ENCODE data around the gene CR1.
A peak's percentile ranks its signal among the peaks of the same experiment; 100 is the strongest.
"Not testable (repeated sequence)": the region's sequence is repeated elsewhere in the genome, so short reads cannot be mapped to it uniquely, and the experiment has no call there.

CR1 gene

DNA sequence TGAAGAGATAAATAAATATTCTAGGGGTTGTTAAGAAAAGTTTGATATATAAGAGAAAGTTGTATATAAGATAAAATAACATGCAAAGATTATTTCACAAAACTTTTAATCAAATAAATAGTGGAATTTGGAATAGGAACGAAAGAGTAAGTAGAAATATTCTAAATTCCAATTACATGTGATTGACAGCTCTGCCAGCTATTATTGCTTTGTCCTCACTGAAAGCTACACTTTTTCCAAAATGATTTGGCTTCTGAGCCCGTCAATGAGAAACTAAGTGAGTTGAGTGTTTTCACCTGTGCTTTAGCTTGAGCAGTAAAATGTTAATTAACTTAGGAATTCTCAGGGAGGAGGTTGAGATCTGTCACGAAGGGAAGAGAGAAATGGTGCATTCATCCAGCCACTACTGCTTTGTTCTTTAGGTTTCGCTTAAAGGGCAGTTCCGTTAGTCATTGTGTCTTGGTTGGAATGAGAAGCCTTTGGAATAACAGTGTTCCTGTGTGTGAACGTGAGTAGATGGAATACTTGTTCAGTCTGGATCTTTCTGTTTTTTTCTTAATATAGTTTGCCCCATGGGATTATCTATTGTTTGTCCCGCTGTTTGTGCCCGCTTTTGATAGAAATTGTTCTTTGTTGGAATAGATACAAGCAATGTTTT lies 85.7 kb downstream of the CR1 start:
- no peak for DNase-seq (ENCODE audit: low spot score)

DNA sequence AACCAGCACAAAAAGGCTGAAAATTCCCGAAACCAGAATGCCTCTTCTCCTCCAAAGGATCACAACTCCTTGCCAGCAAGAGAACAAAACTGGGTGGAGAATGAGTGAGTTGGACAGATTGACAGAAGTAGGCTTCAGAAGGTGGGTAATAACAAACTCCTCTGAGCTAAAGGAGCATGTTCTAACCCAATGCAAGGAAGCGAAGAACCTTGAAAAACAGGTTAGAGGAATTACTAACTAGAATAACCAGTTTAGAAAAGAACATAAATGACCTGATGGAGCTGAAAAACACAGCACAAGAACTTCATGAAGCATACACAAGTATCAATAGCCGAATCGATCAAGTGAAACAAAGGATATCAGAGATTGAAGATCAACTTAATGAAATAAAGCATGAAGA lies 93.5 kb downstream of the CR1 start:
- not testable (repeated sequence) for DNase-seq (ENCODE audit: low spot score)

GRCh38 chr1:207591205-207591604 lies 95.2 kb downstream of the CR1 start:
- DNase-seq (ENCODE audit: low spot score), result not testable (repeated sequence)

- DNase-seq (ENCODE audit: low spot score), result not testable (repeated sequence)
These were observed 98.1 kb downstream of the CR1 start for GRCh38 chr1:207594095-207594494.

GRCh38 chr1:207603777-207604176 lies 107.8 kb downstream of the CR1 start:
- DNase-seq (ENCODE audit: low spot score), result no peak

- DNase-seq (ENCODE audit: low spot score), result no peak
These were observed 109.7 kb downstream of the CR1 start for GRCh38 chr1:207605444-207606361.

DNA sequence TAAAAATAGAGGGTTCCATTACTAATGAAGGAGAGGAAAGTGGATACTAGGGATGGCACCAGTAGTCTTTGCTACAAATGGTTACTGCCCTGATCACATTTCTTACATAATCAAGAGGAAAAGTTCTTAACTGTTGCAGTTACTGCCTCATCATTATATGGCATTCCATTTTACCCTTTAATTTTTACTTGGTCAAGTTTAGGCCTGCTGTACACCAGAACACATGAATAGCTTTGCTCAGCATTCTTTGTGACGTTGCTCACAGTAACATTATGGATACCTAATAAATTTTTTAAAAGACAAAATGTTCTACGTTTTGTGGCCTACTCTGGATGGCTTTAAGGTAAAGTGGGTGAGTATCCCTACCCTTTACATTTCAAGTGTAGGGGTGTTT lies 110.4 kb downstream of the CR1 start:
- DNase-seq (ENCODE audit: low spot score), result no peak

DNA sequence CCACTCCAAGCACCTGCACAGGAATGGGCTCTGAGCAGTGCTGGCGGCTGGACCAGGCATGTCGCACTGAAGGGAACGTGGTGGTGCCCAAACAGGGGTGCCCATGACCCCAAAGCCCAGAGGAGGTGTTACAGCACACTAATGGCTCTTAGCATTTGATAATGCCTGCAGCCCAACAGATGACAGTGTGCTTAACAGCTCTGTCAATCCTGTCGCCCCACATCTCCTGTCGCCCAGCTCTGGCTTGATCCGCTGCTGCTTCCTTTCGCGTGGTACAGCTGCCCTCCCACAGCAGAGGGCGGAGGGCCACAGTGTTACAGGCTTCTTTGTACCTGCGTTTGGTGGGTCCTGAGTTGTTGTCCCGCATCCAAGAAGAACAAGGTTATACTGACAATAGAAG lies 116.8 kb downstream of the CR1 start:
- DNase-seq (ENCODE audit: low spot score), result no peak

GRCh38 chr1:207619871-207620542 lies 124.0 kb downstream of the CR1 start:
- DNase-seq (ENCODE audit: low spot score), result peak; percentile 30

DNA sequence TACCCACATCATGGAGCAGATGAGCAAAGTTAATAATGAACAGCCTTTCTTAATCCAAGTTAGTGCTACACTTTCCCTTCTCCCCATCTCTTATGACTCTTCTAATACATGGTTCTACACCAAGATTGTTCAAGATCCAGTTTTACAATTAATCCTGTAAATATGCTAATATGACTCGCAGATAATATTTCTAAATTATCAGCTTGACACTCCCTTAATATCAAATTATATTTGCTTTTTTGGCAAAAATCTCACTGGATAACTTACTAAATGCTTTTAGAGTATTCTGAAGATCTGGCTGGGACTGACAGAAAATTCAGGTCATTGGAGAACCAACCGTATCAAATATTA lies 124.6 kb downstream of the CR1 start:
- DNase-seq (ENCODE audit: low spot score), result no peak

- DNase-seq (ENCODE audit: low spot score), result not testable (repeated sequence)
These were observed 129.6 kb downstream of the CR1 start for GRCh38 chr1:207625504-207626071.

- DNase-seq (ENCODE audit: low spot score), result no peak
These were observed 131.0 kb downstream of the CR1 start for GRCh38 chr1:207626972-207627337.

DNA sequence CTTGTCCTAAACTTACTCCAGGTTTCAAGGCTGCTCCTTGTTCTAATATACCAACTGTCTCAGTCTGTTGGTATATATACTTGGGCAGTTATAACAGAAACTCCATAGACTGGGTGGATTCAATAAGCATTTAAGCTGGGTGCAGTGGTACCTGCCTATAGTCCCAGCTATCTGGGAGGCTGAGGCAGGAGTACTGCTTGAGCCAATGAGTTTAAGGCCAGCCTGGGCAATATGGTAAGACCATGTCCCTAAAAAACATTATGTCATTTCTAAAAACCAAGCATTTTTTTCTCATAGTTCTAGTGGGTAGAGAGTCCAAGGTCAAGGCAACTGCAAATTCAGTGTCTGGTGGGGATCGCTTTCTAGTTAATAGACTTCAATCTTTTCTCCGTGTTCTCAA lies 131.5 kb downstream of the CR1 start:
- no peak for DNase-seq (ENCODE audit: low spot score)

- DNase-seq (ENCODE audit: low spot score), result no peak
These were observed 132.8 kb downstream of the CR1 start for GRCh38 chr1:207628776-207629175.

- DNase-seq (ENCODE audit: low spot score), result no peak
These were observed 135.2 kb downstream of the CR1 start for GRCh38 chr1:207631137-207631536.

GRCh38 chr1:207633226-207633625 lies 137.3 kb downstream of the CR1 start:
- no peak for DNase-seq (ENCODE audit: low spot score)

GRCh38 chr1:207633699-207634289 lies 137.8 kb downstream of the CR1 start:
- not testable (repeated sequence) for DNase-seq (ENCODE audit: low spot score)

DNA sequence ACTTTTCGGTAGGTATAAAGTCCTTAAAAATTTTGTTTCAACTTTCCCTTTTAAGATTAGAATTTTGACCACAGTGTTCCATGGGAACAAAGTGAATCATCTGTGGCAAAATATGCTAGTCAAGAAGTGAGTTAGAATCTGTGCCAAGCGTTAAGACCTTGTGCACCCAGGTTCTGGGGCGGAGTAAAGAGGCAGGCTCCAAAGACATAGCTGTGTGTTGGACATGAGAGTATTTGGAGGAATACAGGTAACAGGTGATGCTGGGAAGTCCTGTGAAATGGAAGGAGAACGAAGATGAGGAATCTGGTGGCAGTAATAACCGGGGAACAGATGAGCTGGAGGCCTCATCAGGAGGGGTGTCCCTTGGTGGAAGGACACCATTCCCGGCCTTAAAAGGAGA lies 138.3 kb downstream of the CR1 start:
- not testable (repeated sequence) for DNase-seq (ENCODE audit: low spot score)

- peak; percentile 41 for DNase-seq (ENCODE audit: low spot score)
These were observed 139.7 kb downstream of the CR1 start for GRCh38 chr1:207635569-207636186.

- DNase-seq (ENCODE audit: low spot score), result not testable (repeated sequence)
These were observed 142.7 kb downstream of the CR1 start for GRCh38 chr1:207638487-207639145.

GRCh38 chr1:207639362-207639761 lies 143.4 kb downstream of the CR1 start:
- not testable (repeated sequence) for DNase-seq (ENCODE audit: low spot score)

All from SK-N-DZ (cell line).